ENCODE results near the gene SCYGR8.
"Not testable (repeated sequence)": the region's sequence is repeated elsewhere in the genome, so short reads cannot be mapped to it uniquely, and the experiment has no call there.

The SCYGR8 gene

DNA sequence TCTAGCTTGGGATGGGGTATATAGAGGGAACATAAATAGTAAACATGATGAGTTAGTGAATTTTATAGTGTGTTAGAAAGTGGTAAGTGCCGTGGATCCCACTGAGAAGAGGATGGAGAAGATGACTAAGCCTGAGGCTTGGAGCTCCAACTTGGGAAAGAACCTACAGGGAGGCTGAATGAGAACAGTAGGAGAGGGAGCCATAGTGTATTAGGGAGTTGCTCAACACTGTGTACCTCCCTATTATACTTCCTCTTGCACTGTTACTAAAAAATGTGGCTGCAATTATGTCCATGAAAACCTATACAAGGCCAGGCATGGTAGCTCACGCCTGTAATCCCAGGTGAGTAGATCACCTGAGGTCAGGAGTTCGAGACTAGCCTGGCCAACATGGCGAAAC is 25.0 kb upstream of the SCYGR8 start:
- Histone ChIP-seq H2BK120ac (ENCODE audit: low read depth, low read length) (no peak overlapping the region), H3K27ac (ENCODE audit: low read length, poor library complexity, severe bottlenecking) (no peak overlapping the region), H3K4me2 (ENCODE audit: low read length, poor library complexity, severe bottlenecking) (no peak overlapping the region), H2BK12ac (ENCODE audit: low read length in 2 of 2) (no peak overlapping the region), H3K23ac (ENCODE audit: low read length in 2 of 2) (no peak overlapping the region), H3K18ac (ENCODE audit: low read depth in 1 of 2, low read length in 2 of 2) (no peak overlapping the region), H3K4me3 (ENCODE audit: insufficient read depth in 1 of 2, low read depth in 1 of 2, low read length in 2 of 2) (no peak overlapping the region), H2AK5ac (ENCODE audit: low read length, severe bottlenecking) (no peak overlapping the region), H3K9me3 (ENCODE audit: control insufficient read depth, low read length) (no peaks in the 10 kb centered on the region), H4K91ac (ENCODE audit: low read length) (no peak overlapping the region), H3K9ac (ENCODE audit: low read length) (no peak overlapping the region), H3K4me1 (ENCODE audit: control insufficient read depth, insufficient read depth, low read depth, low read length) (peaks cover 7% of the 10 kb centered on the region), H3K4ac (ENCODE audit: low read depth in 1 of 2, low read length in 2 of 2) (no peak overlapping the region), H2BK15ac (ENCODE audit: low read depth, poor library complexity, severe bottlenecking) (no peak overlapping the region), H2AFZ (ENCODE audit: low read depth, low read length) (no peak overlapping the region), H3K36me3 (ENCODE audit: control insufficient read depth in 1 of 2, insufficient read depth in 2 of 2, low read depth in 1 of 2, low read length in 2 of 2) (no peaks in the 10 kb centered on the region), H3K79me1 (replicated peaks; ENCODE audit: low read length, poor library complexity, severe bottlenecking) (no peaks in the 10 kb centered on the region), H3K27me3 (ENCODE audit: control insufficient read depth in 1 of 2, insufficient read depth in 1 of 2, low read length in 2 of 2) (peaks cover 0 to 3% of the 10 kb centered on the region in 2 experiments), H4K8ac (ENCODE audit: low read length) (no peak overlapping the region), H3K14ac (ENCODE audit: low read length in 2 of 2) (no peak overlapping the region), H2BK5ac (ENCODE audit: low read depth, low read length, poor library complexity, severe bottlenecking) (no peak overlapping the region)
- no peak for DNase-seq
- 87% methylated on average over 4 of the region's 4 CpGs for WGBS

DNA sequence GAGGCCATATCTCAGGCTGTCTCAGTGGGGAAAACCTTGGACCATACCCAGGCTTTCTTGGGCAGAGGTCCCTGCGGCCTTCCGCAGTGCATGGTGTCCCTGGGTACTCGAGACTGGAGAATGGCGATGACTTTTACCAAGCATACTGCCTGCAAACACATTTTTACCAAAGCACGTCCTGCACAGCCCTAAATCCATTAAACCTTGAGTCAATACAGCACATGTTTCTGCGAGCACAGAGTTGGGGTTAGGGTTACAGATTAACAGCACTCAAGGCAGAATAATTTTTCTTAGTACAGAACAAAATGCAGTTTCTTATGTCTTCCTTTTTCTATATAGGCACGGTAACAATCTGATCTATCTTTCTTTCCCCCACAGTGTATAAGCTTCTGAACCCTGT is 22.9 kb upstream of the SCYGR8 start:
- H3K23ac ChIP-seq (ENCODE audit: low read length in 2 of 2); H3K18ac ChIP-seq (ENCODE audit: low read depth in 1 of 2, low read length in 2 of 2); H3K4ac ChIP-seq (ENCODE audit: low read depth in 1 of 2, low read length in 2 of 2); H3K79me1 ChIP-seq (replicated peaks; ENCODE audit: low read length, poor library complexity, severe bottlenecking); H3K36me3 ChIP-seq (ENCODE audit: control insufficient read depth in 1 of 2, insufficient read depth in 2 of 2, low read depth in 1 of 2, low read length in 2 of 2); H2AK5ac ChIP-seq (ENCODE audit: low read length, severe bottlenecking); H4K91ac ChIP-seq (ENCODE audit: low read length); H3K4me3 ChIP-seq (ENCODE audit: insufficient read depth in 1 of 2, low read depth in 1 of 2, low read length in 2 of 2); H3K14ac ChIP-seq (ENCODE audit: low read length in 2 of 2); H2BK12ac ChIP-seq (ENCODE audit: low read length in 2 of 2); H2BK5ac ChIP-seq (ENCODE audit: low read depth, low read length, poor library complexity, severe bottlenecking); H3K9me3 ChIP-seq (ENCODE audit: control insufficient read depth, low read length); H3K9ac ChIP-seq (ENCODE audit: low read length); H4K8ac ChIP-seq (ENCODE audit: low read length); H2BK15ac ChIP-seq (ENCODE audit: low read depth, poor library complexity, severe bottlenecking); H3K27ac ChIP-seq (ENCODE audit: low read length, poor library complexity, severe bottlenecking); H2BK120ac ChIP-seq (ENCODE audit: low read depth, low read length); DNase-seq; H3K27me3 ChIP-seq (ENCODE audit: control insufficient read depth in 1 of 2, insufficient read depth in 1 of 2, low read length in 2 of 2); H3K4me2 ChIP-seq (ENCODE audit: low read length, poor library complexity, severe bottlenecking); H3K4me1 ChIP-seq (ENCODE audit: control insufficient read depth, insufficient read depth, low read depth, low read length); H2AFZ ChIP-seq (ENCODE audit: low read depth, low read length): not testable (repeated sequence)
- 86% methylated on average over 5 of the region's 7 CpGs for WGBS

DNA sequence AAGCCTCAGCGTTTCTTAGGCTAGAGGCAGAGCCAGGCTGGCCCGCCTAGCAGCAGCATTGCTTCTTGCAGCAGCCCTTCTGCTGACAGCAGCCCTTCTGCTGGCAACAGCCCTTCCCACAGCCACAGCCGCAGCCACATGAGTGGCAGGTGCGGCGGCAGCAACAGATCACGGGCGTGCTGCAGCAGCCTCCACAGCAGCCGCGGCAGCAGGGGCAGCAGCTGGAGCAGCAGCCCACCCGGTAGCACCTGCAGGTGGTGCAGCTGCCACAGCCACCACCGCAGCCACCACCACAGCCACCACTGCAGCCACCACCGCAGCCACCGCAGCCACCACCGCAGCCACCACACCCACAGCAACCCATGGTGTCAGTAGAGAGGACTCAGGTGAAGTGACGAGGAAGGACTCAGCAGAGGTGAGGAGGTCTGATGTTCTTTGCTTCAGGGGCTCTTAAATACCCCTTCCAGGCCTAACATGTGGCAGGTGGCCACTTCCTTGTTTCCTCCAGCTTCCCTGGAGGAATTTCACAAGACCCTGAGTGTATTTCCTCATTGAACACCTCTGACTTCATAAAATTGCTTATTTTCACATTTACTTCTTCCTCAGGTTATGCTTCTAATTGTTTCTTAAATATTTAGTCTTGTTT is 21.2 kb upstream of the SCYGR8 start, which contains the start of gene SCYGR6:
SCYGR6 (minus strand) TSS at position 364 of the 646 bp plus-strand sequence; CDS start at position 364, 0 bp downstream.
- Histone ChIP-seq H2AFZ (ENCODE audit: low read depth, low read length) (no peak within 1 kb of the TSS), H3K27me3 (ENCODE audit: control insufficient read depth in 1 of 2, insufficient read depth in 1 of 2, low read length in 2 of 2) (peaks cover 0 to 3% of the 10 kb centered on the region in 2 experiments), H3K4me1 (ENCODE audit: control insufficient read depth, insufficient read depth, low read depth, low read length) (peaks cover 3% of the 10 kb centered on the region), H3K4ac (ENCODE audit: low read depth in 1 of 2, low read length in 2 of 2) (no peak within 1 kb of the TSS), H3K27ac (ENCODE audit: low read length, poor library complexity, severe bottlenecking) (no peak within 1 kb of the TSS), H3K36me3 (ENCODE audit: control insufficient read depth in 1 of 2, insufficient read depth in 2 of 2, low read depth in 1 of 2, low read length in 2 of 2) (no peaks in the 10 kb centered on the region), H3K4me2 (ENCODE audit: low read length, poor library complexity, severe bottlenecking) (no peak within 1 kb of the TSS), H4K91ac (ENCODE audit: low read length) (no peak within 1 kb of the TSS), H3K18ac (ENCODE audit: low read depth in 1 of 2, low read length in 2 of 2) (no peak within 1 kb of the TSS), H2BK5ac (ENCODE audit: low read depth, low read length, poor library complexity, severe bottlenecking) (no peak within 1 kb of the TSS), H3K4me3 (ENCODE audit: insufficient read depth in 1 of 2, low read depth in 1 of 2, low read length in 2 of 2) (no peak within 1 kb of the TSS), H4K8ac (ENCODE audit: low read length) (no peak within 1 kb of the TSS), H2BK120ac (ENCODE audit: low read depth, low read length) (no peak within 1 kb of the TSS), H3K79me1 (replicated peaks; ENCODE audit: low read length, poor library complexity, severe bottlenecking) (no peaks in the 10 kb centered on the region), H3K9ac (ENCODE audit: low read length) (no peak within 1 kb of the TSS), H3K14ac (ENCODE audit: low read length in 2 of 2) (no peak within 1 kb of the TSS), H2BK15ac (ENCODE audit: low read depth, poor library complexity, severe bottlenecking) (no peak within 1 kb of the TSS), H3K23ac (ENCODE audit: low read length in 2 of 2) (no peak within 1 kb of the TSS), H2AK5ac (ENCODE audit: low read length, severe bottlenecking) (no peak within 1 kb of the TSS), H2BK12ac (ENCODE audit: low read length in 2 of 2) (no peak within 1 kb of the TSS), H3K9me3 (ENCODE audit: control insufficient read depth, low read length) (no peaks in the 10 kb centered on the region)
- WGBS = 89% methylated on average over 10 of the region's 15 CpGs
- no peak for DNase-seq

DNA sequence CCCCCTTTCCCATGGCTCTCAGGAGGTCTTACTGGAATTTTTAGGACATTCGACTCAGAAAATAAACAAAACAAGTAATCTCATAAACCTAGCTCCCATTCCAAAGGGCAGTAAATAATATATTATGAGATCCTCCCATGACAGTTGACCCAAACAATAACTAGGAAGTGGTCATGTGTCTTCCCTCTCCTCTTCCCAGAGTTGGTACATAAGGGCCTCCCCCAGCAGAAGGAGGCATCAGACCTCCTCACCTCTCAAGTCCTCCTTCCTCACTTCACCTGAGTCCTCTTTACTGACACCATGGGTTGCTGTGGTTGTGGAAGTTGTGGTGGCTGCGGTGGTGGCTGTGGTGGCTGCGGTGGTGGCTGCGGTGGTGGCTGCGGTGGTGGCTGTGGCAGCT is 17.7 kb upstream of the SCYGR8 start, which contains the start of gene SCYGR7:
SCYGR7 (plus strand) TSS at position 301 of the 400 bp plus-strand sequence; CDS start at position 301, 0 bp downstream.
- no peak within 1 kb of the TSS for H3K14ac ChIP-seq (ENCODE audit: low read length in 2 of 2)
- H3K27me3 ChIP-seq (ENCODE audit: control insufficient read depth in 1 of 2, insufficient read depth in 1 of 2, low read length in 2 of 2) = peaks cover 0 to 5% of the 10 kb centered on the region in 2 experiments
- WGBS = 100% methylated on average over 2 of the region's 5 CpGs

More for the DNA sequence above, 17.7 kb upstream of the SCYGR8 start, which contains the start of gene SCYGR7:
- H3K4me1 ChIP-seq (ENCODE audit: control insufficient read depth, insufficient read depth, low read depth, low read length) = no peaks in the 10 kb centered on the region
- no peak within 1 kb of the TSS for H3K23ac ChIP-seq (ENCODE audit: low read length in 2 of 2)
- no peak within 1 kb of the TSS for H3K4ac ChIP-seq (ENCODE audit: low read depth in 1 of 2, low read length in 2 of 2)
- H3K9me3 ChIP-seq (ENCODE audit: control insufficient read depth, low read length) = no peaks in the 10 kb centered on the region
- no peak for DNase-seq
- no peak within 1 kb of the TSS for H2BK120ac ChIP-seq (ENCODE audit: low read depth, low read length)
- no peak within 1 kb of the TSS for H3K4me3 ChIP-seq (ENCODE audit: insufficient read depth in 1 of 2, low read depth in 1 of 2, low read length in 2 of 2)
- H3K4me2 ChIP-seq (ENCODE audit: low read length, poor library complexity, severe bottlenecking) = no peak within 1 kb of the TSS
- H2BK12ac ChIP-seq (ENCODE audit: low read length in 2 of 2) = no peak within 1 kb of the TSS
- H2AK5ac ChIP-seq (ENCODE audit: low read length, severe bottlenecking) = no peak within 1 kb of the TSS
- H4K91ac ChIP-seq (ENCODE audit: low read length) = no peak within 1 kb of the TSS
- H2BK5ac ChIP-seq (ENCODE audit: low read depth, low read length, poor library complexity, severe bottlenecking) = no peak within 1 kb of the TSS
- H2BK15ac ChIP-seq (ENCODE audit: low read depth, poor library complexity, severe bottlenecking) = no peak within 1 kb of the TSS
- no peak within 1 kb of the TSS for H3K9ac ChIP-seq (ENCODE audit: low read length)
- H4K8ac ChIP-seq (ENCODE audit: low read length) = no peak within 1 kb of the TSS
- H2AFZ ChIP-seq (ENCODE audit: low read depth, low read length) = no peak within 1 kb of the TSS
- no peaks in the 10 kb centered on the region for H3K79me1 ChIP-seq (replicated peaks; ENCODE audit: low read length, poor library complexity, severe bottlenecking)
- H3K27ac ChIP-seq (ENCODE audit: low read length, poor library complexity, severe bottlenecking) = no peak within 1 kb of the TSS
- no peak within 1 kb of the TSS for H3K18ac ChIP-seq (ENCODE audit: low read depth in 1 of 2, low read length in 2 of 2)
- no peaks in the 10 kb centered on the region for H3K36me3 ChIP-seq (ENCODE audit: control insufficient read depth in 1 of 2, insufficient read depth in 2 of 2, low read depth in 1 of 2, low read length in 2 of 2)

Data from mesenchymal stem cell (in vitro differentiated cells and primary cell).